Renal cortex interstitium (tissue), 11 donors: ENCODE results near the gene PNMA1. TPM values are rescaled to one million over a fixed set of nuclear protein-coding genes. Genes with fewer than 3 reads are reported as not detected.

Source experiments
- DNase-seq, 11 donors: peaks; one replicate each; pipeline ENCODE4 v3.0.0-alpha.2; 2013; ENCODE audit warnings: low read depth in 9 of 11, low spot score in 4 of 11; ENCODE audit errors: extremely low read depth in 1 of 11
- polyA plus RNA-seq, 3 donors: library from polyadenylated mRNA; unstranded; fragments of 120-200 nt; gene quantifications; one replicate each; pipeline ENCODE4 v1.2.1, GENCODE V29; 2013; ENCODE audit not compliant: insufficient read length in 3 of 3

PNMA1 gene
- polyA plus RNA-seq, 3 donors: 79.5 to 96.4 (median 90.5) TPM

DNA sequence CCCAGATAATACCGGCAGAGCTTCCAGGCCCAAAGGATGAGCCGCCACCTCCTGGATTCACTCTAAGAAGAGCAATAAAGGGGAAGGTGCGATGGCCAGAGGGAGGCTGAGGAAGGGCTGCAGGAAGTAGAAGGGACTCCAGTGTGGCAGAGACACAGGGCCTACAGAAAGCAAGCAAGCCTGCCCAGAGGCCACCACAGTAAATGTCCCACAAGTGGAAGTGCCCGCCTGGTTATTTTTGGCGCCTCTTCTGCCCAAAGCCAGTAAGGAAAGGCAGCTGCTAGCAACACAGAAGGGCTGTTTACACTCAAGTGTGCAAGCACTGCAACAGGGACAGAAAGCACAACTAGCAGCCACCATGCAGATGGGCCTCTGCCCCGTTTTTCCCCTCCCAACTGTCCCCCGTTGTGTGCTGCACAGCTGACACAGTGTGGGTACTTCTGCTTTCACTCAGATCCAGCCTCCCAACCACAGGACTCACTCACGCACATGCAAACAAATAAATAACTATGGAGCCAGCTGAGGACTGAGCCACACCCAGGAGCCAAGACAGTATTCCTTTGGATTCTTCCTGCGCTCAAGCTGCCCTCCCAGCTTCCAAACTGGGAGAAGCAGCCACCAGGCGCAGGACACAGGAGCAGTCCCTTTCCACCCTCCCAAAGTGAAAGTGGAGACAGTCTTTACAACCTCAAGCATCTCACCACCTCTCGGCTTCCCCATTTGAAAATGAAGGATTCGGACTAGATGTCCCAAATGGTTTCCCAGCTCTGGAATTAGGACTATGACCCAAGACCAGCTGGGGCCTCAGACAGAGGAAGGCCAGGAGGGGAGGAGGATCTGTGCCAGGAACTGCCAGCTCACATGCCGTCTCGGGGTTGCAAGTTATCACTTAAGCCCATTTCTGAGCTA lies 40.0 kb upstream of the PNMA1 start:
- DNase-seq: no peak

DNA sequence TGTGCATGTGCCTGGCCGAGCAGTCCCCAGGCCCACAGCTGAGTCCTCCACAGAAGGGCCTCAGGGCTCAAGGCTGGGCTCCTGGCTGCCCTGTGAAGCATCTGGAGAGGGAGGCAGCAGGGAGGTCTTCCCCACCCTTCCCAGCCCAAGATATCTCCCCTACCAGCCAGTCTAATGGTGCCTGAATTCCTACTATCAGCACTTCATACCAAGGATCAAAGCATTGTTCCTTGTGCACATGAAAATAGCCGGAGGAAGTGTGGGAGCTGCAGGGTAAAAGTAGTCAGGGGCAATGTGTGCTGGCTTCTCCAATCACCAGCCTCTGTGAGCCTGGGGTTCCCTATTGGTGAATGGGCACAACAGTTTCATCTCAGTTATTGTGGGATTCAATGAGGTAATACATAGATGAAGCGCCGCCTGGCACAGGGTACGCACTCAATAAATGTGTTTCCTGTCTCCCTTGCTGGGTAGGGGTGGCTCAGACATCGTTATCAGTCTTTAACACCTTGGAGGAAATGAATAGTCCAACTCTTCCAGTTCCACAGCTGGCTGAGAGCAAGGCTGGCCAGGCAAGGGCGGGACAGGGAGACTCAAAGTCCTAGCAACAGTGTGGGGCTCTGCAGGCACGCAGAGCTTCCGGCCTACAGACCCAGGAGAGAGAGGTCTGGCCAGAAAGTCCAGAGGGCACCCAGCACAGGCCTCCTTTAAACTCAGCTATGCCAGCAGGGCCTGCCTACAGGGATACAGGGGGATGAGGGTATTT lies 39.1 kb upstream of the PNMA1 start:
- DNase-seq: no peak

DNA sequence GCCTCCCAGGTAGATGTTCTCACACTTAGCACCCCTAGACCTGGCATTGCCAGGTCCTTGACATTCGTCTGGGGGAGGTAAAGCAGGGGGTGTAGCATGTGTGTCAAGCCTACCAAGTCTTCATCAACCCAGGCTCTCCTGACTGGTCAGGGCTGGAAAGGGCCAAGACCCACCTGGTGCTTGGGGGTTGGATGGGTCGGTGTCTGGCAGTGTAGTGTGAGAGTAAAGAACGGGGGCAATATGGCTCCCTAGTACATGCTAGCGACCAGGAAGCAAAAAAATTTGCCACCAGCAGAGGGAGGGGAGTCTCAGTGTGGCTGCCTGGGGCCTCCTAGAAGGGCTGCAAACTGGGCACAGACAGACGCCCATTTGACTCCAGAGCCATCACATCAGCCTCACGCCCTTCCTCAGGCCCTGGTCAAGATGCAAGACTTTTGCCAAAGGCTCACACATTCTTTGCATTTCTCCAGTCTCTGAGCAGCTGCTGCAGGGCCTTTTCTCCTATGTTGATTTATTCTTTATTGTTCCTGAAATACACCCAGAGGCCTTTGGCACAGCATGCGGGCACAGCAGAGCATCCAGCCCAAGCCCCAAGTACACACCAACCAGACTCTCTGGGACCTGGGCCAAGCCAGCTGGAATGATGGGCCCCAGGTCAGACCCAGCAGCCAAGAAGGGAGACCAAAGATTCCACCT lies 38.3 kb upstream of the PNMA1 start:
- DNase-seq: no peak

DNA sequence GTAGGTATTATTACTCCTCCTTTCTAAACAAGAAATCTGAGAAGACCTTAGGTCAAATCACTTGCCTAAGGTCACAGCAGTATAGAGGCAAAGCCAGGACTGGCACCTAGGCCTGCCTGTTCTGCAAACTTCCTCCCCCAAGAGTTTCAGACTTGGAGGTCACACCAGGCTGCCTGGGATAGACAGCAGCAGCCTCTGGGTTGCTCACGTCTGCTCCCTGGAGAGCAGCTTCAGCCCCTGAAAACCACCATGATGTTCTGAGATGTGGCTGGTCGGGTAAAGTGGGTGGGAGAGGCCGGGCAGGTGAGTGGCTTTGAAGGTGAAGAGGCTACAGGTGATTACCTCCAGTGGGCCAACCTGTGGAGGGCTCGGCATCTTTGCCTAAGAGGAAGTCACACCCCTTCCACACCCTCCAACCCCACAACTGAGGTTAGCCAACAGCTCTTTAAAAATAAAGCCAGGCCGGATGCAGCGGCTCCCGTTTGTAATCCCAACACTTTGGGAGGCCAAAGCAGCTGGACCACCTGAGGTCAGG lies 37.0 kb upstream of the PNMA1 start:
- no peak for DNase-seq

DNA sequence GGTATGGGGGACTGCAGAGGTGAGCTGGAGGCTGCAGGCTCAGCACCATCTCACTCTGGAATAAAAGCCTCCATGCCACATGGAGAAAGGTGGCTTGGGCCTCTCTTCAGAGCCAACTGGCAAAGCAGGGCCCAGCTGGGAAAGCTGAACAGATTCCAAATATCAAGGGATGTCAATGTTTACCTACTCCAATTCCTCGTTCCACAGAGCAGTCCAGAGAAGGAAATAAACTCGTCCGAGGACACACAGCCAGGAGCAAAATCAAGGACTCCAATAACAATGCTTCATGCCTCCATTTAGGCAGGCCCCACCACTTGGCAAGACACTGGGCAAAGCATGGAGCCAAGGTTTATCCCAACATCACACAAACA lies 36.3 kb upstream of the PNMA1 start:
- no peak for DNase-seq

DNA sequence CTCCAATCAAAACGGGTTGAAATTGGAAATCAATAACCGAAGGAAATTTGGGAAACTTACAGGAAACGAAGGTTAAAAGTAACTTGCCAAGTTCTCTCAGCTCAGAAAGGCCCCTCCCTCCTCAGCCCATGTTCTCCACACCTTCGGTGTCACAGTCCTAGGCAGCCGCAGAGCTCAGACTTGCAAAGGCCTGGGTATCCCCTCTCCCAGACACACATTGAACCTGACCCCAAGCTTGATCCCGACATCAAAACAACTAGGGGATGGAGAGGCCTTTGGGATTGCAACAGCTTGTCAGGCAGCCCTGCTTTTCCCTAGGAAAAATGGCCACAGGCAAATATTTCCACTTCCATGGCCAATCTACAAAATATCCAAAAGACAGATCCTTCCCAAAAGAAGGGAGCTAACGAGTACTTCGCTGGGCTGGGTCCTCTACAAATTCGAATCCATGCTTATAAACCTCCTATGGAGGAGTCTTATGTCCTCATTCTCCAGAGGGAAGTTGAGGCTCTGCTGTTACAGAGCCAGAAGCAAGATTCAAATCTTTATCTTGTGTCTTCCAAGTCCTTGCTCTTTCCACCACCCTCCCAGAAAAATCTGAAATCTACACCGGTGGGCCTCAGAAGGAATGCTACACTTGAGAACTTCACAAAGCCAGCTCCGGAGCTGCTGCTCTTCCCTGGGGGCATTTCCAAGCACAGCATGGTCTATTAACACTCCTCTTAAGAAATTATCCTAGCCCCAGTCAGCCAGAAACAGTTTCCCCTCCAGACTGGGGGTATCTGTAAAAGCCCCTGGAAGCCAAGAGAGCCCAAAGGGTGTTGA lies 35.7 kb upstream of the PNMA1 start:
- no peak for DNase-seq

DNA sequence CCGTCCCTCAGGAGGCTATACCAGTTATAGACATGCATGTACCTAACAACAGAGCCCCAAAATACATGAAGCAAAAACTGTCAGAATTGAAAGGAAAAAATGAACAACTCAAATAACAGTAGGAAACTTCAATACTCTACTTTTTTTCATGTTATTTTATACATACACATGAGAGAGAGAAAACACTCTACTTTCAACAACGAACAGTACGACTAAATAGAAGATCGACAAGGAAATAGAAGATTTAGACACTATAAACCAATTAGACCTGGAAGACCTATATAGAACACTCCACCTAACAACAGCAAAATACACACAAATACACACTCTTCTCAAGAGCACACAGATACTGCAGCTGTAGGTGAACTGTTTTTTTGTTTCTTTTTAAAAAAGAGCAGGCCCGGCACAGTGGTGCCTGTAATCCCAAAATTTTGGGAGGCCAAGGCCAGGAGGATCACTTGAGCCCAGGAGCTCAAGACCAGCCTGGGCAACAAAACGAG lies 34.7 kb upstream of the PNMA1 start:
- no peak for DNase-seq

DNA sequence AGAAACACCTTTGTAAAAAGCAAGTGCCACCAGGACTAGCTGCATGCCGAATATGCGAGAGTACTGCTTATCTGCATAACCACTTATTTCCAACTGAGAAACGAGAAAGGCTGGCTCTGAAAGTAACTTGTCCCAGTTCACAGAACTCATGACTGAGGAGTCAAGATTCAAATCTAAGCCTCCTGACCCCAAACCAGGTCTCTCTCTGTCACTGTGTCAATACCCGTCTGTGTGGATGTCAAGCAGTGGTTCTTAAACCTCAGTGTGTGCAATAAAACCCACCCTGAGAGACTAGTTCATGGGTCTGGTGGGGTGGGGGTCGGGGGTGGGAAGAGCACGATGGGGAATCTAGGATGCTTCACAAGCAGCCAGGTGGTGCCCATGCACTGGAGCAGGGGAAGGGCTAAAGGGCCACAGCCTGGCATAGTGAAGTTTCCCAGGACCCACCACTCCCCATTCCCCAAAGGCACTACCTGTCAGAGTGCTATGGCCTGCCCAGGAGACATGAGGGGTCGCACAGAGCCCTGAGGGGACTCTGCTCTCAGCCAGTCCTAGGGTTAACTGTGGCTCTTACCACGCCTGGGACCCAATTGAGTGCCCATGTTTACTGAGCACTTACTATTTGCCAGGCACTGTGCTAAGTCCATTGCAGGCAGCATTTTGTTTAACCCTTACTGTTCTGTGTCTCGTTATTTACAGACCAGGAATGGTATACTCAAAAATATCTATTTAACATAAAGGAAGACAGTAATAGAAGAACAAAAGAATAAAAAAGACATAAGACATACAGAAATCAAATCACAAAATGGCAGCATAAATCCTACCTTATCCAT lies 33.4 kb upstream of the PNMA1 start:
- no peak for DNase-seq

DNA sequence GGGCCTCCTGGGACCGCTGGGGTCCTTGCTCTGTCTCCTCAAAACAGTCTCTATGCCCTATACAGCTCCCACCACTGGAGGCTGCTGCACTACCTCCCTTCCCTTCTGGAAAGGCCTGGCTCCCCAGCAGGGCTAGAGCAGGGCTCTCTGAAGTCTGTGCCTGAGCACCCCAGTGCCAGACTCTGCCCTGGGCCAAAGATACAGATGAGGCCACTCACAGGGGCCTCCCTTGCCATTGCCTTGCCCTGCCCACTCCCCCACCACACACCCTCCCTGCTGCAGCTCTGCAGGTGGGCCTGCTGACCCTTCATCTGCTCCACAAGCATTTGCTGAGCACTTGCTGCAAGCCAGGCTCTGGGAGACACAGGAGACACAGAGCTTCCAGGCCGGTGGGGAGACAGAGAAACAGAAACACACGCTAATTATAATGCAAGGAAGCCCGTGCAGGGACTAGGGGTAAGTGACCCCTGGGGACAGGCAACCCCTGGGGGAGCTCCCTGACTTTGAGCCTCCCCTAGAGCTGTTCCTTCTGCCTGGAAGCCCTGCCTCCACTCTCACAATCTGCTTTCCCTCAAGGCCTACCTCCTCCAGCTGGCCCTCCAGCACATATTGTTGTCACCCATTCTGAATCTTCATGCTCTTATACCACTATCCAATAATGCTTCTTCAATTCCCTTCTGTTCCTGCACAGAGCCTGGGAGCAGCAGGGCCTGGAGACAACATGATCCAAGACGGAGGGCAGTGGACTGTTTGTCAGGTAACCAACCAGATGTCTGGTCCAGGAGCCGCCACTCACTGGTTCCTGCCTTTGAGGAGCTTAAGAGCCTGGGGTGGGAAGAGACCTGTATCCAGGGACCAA lies 32.6 kb upstream of the PNMA1 start:
- no peak for DNase-seq

DNA sequence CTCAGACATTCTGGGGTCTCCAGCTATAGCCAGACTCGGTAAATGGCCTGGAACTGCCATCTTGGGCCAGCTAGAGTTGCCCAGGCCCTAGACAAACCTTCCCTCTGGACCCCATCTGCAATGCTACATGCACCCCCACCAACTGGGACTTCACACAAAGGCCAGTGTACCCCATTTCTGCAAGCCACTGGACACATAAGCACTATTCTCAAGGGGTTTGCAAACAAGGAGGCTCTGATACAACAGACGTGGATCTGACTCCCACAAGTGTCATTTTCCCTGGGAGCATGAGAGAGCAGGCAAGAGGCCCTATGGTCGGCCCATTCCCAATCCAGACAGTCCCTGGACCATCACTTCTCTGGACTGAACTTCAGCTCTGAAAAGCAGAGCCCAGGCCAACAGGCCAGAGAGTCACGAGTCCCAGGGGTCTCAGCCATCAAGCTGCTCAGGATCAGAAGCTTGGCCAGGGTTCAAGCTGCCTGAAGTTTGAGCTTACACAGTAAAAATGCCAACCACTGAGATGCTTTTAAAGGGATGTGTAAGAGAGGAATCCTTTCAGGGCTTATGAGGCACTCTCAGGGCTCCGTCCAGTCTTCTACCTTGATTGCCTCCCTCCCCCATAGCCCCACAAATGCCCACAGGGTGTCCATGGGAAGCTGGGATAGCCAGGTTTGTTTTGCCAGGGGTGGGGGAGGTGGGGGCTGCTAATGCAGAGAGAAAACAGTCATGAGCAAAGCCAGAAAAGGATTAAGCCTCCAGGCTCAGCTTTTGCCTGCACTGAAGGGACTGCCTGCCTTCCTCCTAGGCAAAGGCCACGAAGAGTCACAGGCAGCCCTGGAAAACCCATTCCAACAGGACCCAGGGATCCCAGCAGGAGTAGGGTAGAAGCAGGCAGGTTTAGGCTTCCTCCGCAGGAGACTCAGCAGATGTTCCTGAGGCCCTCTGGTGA lies 31.7 kb upstream of the PNMA1 start:
- DNase-seq: no peak

DNA sequence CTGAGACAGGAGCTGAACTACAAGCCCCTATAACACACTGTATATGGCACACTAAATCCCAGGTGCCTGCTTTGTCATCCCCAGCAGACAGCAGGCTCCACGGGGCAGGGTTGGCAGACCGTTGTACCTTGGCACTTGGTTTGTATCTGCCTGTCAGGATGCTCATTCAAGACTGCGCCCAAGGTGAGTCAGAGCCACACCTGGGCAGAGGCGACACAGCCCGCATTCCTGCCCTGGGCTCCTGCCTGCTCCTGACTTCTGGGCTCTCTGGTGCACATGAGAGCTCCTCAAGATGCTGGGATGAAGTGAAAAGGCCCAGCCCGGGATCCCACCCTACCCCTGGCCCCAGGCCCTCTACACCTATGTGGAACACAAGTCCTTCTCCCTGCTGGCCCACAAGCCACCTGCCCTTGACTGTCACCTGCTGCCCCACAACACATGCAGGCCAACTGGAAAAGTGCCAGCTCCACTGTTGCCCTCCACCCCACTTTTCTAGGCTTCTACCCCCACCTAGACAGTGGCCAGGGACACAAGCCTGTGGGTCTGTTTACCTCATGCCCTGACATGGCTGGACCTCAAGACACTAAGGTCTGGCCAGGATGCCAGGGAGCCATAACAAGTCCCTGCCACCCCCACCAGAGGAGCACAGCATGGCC lies 30.8 kb upstream of the PNMA1 start:
- no peak for DNase-seq

DNA sequence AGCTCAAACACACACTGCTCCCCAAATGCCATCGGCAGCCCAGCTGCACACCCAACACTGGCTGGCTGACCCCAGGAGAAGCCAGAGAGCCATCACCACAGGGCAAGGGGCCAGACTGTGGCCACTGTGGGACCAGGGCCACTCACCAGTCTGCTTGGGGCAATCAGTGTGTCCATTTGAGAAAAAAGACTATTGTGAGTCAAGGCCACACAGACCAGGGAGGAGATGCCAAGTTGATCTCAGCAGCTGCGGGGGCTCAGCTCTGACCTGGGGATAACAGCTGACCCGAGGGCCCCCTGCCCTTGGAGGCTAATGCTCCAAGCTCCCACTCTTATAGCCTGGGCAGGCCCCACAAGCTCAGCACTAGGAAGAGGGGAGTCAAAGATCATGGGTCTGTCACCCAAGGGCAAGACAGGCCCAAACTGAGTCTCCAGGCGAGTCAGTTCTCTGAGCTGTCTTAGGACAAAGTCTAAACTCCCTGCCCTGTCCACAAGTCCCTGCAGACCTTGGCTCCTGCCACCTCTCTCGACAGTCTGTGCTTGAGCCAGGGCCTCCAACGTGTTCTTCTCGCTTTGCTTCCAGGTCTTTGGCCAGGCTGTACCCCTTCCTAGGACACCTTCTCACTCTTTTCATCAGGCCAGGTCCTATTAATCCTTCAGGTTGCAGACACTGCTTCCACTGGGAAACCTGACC lies 30.1 kb upstream of the PNMA1 start:
- no peak for DNase-seq

DNA sequence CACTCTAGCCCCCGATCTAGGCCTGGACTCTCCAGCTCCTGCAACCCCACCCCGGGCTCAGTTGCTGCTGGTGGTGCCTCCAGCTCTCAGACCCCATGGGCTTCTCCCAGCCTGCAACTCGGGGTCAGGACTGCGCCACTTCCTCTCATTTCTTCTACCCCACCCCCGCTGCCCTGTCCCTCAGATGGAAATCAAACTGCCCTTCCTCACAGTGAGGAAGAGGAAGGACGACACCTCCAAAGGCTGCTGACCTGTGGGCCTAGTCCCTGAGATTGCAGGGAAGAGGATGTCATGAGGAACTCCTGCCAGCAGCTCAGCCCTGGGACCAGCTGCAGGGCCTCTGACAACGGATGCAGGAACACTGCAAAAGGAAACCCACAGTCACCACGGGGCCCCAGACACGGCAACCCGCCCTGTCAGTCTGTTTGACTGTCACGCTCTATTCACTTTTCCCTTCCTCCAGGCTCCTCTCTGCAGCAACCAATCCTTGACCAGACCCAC lies 29.3 kb upstream of the PNMA1 start:
- no peak for DNase-seq

DNA sequence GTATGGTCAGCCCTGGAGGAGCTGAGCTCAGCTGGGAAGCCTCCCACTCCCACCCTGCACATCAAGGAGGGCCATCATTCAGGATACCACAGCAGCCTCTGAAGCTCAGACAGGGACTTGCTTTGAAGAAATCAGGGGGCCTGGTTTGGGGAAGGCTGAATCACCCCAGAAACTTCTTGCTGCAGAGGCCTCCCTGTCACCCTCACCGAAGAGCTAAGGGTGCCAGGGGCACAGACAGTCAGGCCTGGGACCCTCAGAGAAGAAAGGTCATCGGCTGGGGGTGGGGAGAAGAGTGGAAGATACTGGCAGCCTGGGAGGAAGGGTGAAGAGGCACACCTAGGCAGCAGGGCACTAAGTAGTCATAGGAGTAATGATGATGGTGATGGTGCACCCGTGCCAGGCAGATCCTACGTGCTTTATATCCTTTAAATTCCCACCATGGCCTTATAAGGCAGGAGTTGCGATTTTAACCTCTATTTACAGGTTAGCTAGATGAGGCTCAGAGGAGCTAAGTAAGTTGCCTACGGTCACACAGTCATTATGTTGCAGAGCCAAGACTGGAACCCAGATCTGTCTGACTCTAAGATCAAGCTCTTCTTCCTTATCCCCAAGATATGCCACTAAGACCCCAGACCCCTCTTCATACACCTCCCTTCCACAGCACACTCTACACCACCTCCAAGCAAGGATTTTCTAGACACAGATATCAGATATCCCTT lies 28.5 kb upstream of the PNMA1 start:
- no peak for DNase-seq
